HEK293 (cell line): ENCODE data around the gene PDE4D.

Source experiments
- FEZF1 ChIP-seq: fragments of 450-650 bp; formaldehyde crosslinking; IDR thresholded peaks from 2 replicates; pipeline ENCODE4 v1.5.1; 2016; ENCODE audit warnings: missing biosample characterization, missing genetic modification characterization
- KLF10 ChIP-seq: fragments of 450-650 bp; IDR thresholded peaks from 2 replicates; pipeline ENCODE4 v1.5.1; 2018; ENCODE audit warnings: missing biosample characterization, mild to moderate bottlenecking, missing genetic modification characterization
- KLF17 ChIP-seq: fragments of 450-650 bp; formaldehyde crosslinking; IDR thresholded peaks from 2 replicates; pipeline ENCODE4 v1.5.1; 2016; ENCODE audit warnings: missing biosample characterization, missing genetic modification characterization
- OSR2 ChIP-seq: fragments of 450-650 bp; formaldehyde crosslinking; IDR thresholded peaks from 2 replicates; pipeline ENCODE4 v1.5.1; 2016; ENCODE audit warnings: missing biosample characterization, missing genetic modification characterization
- PRDM1 ChIP-seq: fragments of 450-650 bp; formaldehyde crosslinking; IDR thresholded peaks from 2 replicates; pipeline ENCODE4; 2016; ENCODE audit warnings: missing biosample characterization, missing genetic modification characterization
- RBAK ChIP-seq: fragments of 450-650 bp; formaldehyde crosslinking; IDR thresholded peaks from 2 replicates; pipeline ENCODE4 v1.5.1; 2016; ENCODE audit warnings: missing biosample characterization, missing genetic modification characterization
- REPIN1 ChIP-seq: fragments of 450-650 bp; formaldehyde crosslinking; IDR thresholded peaks from 2 replicates; pipeline ENCODE4 v1.5.1; 2017; ENCODE audit warnings: missing biosample characterization, missing genetic modification characterization, low read depth
- WT1 ChIP-seq: fragments of 450-650 bp; formaldehyde crosslinking; IDR thresholded peaks from 2 replicates; pipeline ENCODE4 v1.5.1; 2016; ENCODE audit warnings: missing biosample characterization, missing genetic modification characterization
- ZEB2 ChIP-seq: fragments of 450-650 bp; formaldehyde crosslinking; IDR thresholded peaks from 2 replicates; pipeline ENCODE4 v1.5.1; 2016; ENCODE audit warnings: missing biosample characterization, missing genetic modification characterization
- ZFP41 ChIP-seq: fragments of 450-650 bp; formaldehyde crosslinking; IDR thresholded peaks from 2 replicates; pipeline ENCODE4 v1.5.1; 2016; ENCODE audit warnings: missing biosample characterization, missing genetic modification characterization, borderline replicate concordance
- ZFP69B ChIP-seq: fragments of 450-650 bp; formaldehyde crosslinking; IDR thresholded peaks from 2 replicates; pipeline ENCODE4 v1.5.1; 2016; ENCODE audit warnings: missing biosample characterization, missing genetic modification characterization
- ZNF114 ChIP-seq: fragments of 450-650 bp; formaldehyde crosslinking; IDR thresholded peaks from 2 replicates; pipeline ENCODE4 v1.5.0; 2017; ENCODE audit warnings: missing biosample characterization, missing genetic modification characterization
- ZNF132 ChIP-seq: fragments of 450-650 bp; formaldehyde crosslinking; IDR thresholded peaks from 2 replicates; pipeline ENCODE4 v1.5.1; 2017; ENCODE audit warnings: missing biosample characterization, missing genetic modification characterization, borderline replicate concordance
- ZNF138 ChIP-seq: fragments of 450-650 bp; formaldehyde crosslinking; IDR thresholded peaks from 2 replicates; pipeline ENCODE4 v1.5.1; 2016; ENCODE audit warnings: missing biosample characterization, missing genetic modification characterization, borderline replicate concordance
- ZNF174 ChIP-seq: fragments of 450-650 bp; formaldehyde crosslinking; IDR thresholded peaks from 2 replicates; pipeline ENCODE4 v1.5.0; 2017; ENCODE audit warnings: missing biosample characterization, mild to moderate bottlenecking, missing genetic modification characterization
- ZNF239 ChIP-seq: fragments of 450-650 bp; formaldehyde crosslinking; IDR thresholded peaks from 2 replicates; pipeline ENCODE4 v1.5.1; 2016; ENCODE audit warnings: missing biosample characterization, missing genetic modification characterization
- ZNF248 ChIP-seq: fragments of 450-650 bp; formaldehyde crosslinking; IDR thresholded peaks from 2 replicates; pipeline ENCODE4 v1.5.1; 2017; ENCODE audit warnings: missing biosample characterization, missing genetic modification characterization
- ZNF292 ChIP-seq: fragments of 450-650 bp; formaldehyde crosslinking; IDR thresholded peaks from 2 replicates; pipeline ENCODE4 v1.5.1; 2016; ENCODE audit warnings: low read depth, missing biosample characterization, missing genetic modification characterization, borderline replicate concordance
- ZNF391 ChIP-seq: fragments of 450-650 bp; formaldehyde crosslinking; IDR thresholded peaks from 2 replicates; pipeline ENCODE4 v1.5.1; 2016; ENCODE audit warnings: low read depth, missing biosample characterization, missing genetic modification characterization, borderline replicate concordance
- ZNF404 ChIP-seq: fragments of 450-650 bp; formaldehyde crosslinking; IDR thresholded peaks from 2 replicates; pipeline ENCODE4 v1.5.1; 2017; ENCODE audit warnings: missing biosample characterization, missing genetic modification characterization
- ZNF449 ChIP-seq: fragments of 450-650 bp; formaldehyde crosslinking; IDR thresholded peaks from 2 replicates; pipeline ENCODE4 v1.5.1; 2017; ENCODE audit warnings: missing biosample characterization, mild to moderate bottlenecking, missing genetic modification characterization, moderate library complexity
- ZNF555 ChIP-seq: fragments of 450-650 bp; formaldehyde crosslinking; conservative IDR thresholded peaks from 2 replicates; pipeline ENCODE4 v1.5.1; 2017; ENCODE audit warnings: missing biosample characterization, mild to moderate bottlenecking, missing genetic modification characterization, inconsistent platforms
- ZNF558 ChIP-seq: fragments of 450-650 bp; formaldehyde crosslinking; IDR thresholded peaks from 2 replicates; pipeline ENCODE4 v1.5.1; 2016; ENCODE audit warnings: missing biosample characterization, missing genetic modification characterization
- ZNF561 ChIP-seq: fragments of 450-650 bp; IDR thresholded peaks from 2 replicates; pipeline ENCODE4 v1.5.1; 2018; ENCODE audit warnings: missing biosample characterization, missing genetic modification characterization, borderline replicate concordance
- ZNF596 ChIP-seq: fragments of 450-650 bp; IDR thresholded peaks from 2 replicates; pipeline ENCODE4 v1.5.0; 2018; ENCODE audit warnings: missing biosample characterization, mild to moderate bottlenecking, missing genetic modification characterization, moderate library complexity
- ZNF658 ChIP-seq: fragments of 450-650 bp; formaldehyde crosslinking; IDR thresholded peaks from 2 replicates; pipeline ENCODE4; 2016; ENCODE audit warnings: missing biosample characterization, missing genetic modification characterization
- ZNF692 ChIP-seq: fragments of 450-650 bp; formaldehyde crosslinking; IDR thresholded peaks from 2 replicates; pipeline ENCODE4 v1.5.1; 2016; ENCODE audit warnings: missing biosample characterization, missing genetic modification characterization
- ZNF701 ChIP-seq: fragments of 450-650 bp; formaldehyde crosslinking; IDR thresholded peaks from 2 replicates; pipeline ENCODE4 v1.5.1; 2016; ENCODE audit warnings: missing biosample characterization, missing genetic modification characterization
- TF ChIP-seq, protein P1 (sequence below): fragments of 450-650 bp; formaldehyde crosslinking; IDR thresholded peaks from 2 replicates; pipeline ENCODE4 v1.5.1; 2016; ENCODE audit warnings: missing biosample characterization, missing genetic modification characterization, low read depth
- TF ChIP-seq, protein P2 (sequence below): fragments of 450-650 bp; formaldehyde crosslinking; IDR thresholded peaks from 2 replicates; pipeline ENCODE4 v1.5.1; 2016; ENCODE audit warnings: missing biosample characterization, missing genetic modification characterization
- TF ChIP-seq, protein P3 (sequence below): fragments of 450-650 bp; formaldehyde crosslinking; IDR thresholded peaks from 2 replicates; pipeline ENCODE4 v1.5.1; 2017; ENCODE audit warnings: missing biosample characterization, missing genetic modification characterization
- TF ChIP-seq, protein P4 (sequence below): sonication (generic); formaldehyde crosslinking; IDR thresholded peaks from 2 replicates; pipeline ENCODE4 v1.8.1; 2022; ENCODE audit warnings: mild to moderate bottlenecking, moderate library complexity, missing genetic modification reagents

PDE4D gene

GRCh38 chr5:59346982-59347381 lies 546.5 kb downstream of the PDE4D start (continued):
- TF ChIP-seq, protein P1, sequence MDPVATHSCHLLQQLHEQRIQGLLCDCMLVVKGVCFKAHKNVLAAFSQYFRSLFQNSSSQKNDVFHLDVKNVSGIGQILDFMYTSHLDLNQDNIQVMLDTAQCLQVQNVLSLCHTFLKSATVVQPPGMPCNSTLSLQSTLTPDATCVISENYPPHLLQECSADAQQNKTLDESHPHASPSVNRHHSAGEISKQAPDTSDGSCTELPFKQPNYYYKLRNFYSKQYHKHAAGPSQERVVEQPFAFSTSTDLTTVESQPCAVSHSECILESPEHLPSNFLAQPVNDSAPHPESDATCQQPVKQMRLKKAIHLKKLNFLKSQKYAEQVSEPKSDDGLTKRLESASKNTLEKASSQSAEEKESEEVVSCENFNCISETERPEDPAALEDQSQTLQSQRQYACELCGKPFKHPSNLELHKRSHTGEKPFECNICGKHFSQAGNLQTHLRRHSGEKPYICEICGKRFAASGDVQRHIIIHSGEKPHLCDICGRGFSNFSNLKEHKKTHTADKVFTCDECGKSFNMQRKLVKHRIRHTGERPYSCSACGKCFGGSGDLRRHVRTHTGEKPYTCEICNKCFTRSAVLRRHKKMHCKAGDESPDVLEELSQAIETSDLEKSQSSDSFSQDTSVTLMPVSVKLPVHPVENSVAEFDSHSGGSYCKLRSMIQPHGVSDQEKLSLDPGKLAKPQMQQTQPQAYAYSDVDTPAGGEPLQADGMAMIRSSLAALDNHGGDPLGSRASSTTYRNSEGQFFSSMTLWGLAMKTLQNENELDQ (tag by site-specific recombination) = no peak
- no peak for TF ChIP-seq ZNF239
- TF ChIP-seq ZNF391 (tag by site-specific recombination) = no peak
- no peak for TF ChIP-seq REPIN1 (tag by site-specific recombination)
- TF ChIP-seq ZEB2 (tag by site-specific recombination) = peak; percentile 73
- no peak for TF ChIP-seq KLF17 (tag by site-specific recombination)
- TF ChIP-seq KLF10 (tag by site-specific recombination) = peak; percentile 18; the same call in 1 of the 2 replicates
- TF ChIP-seq ZNF292 = no peak
- no peak for TF ChIP-seq ZNF701
- TF ChIP-seq ZNF174 (tag by site-specific recombination) = no peak
- no peak for TF ChIP-seq ZFP41 (tag by site-specific recombination)
- TF ChIP-seq, protein P2, sequence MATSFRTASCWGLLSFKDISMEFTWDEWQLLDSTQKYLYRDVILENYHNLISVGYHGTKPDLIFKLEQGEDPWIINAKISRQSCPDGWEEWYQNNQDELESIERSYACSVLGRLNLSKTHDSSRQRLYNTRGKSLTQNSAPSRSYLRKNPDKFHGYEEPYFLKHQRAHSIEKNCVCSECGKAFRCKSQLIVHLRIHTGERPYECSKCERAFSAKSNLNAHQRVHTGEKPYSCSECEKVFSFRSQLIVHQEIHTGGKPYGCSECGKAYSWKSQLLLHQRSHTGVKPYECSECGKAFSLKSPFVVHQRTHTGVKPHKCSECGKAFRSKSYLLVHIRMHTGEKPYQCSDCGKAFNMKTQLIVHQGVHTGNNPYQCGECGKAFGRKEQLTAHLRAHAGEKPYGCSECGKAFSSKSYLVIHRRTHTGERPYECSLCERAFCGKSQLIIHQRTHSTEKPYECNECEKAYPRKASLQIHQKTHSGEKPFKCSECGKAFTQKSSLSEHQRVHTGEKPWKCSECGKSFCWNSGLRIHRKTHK (tag by site-specific recombination) = no peak
- no peak for TF ChIP-seq ZNF692
- TF ChIP-seq, protein P3, sequence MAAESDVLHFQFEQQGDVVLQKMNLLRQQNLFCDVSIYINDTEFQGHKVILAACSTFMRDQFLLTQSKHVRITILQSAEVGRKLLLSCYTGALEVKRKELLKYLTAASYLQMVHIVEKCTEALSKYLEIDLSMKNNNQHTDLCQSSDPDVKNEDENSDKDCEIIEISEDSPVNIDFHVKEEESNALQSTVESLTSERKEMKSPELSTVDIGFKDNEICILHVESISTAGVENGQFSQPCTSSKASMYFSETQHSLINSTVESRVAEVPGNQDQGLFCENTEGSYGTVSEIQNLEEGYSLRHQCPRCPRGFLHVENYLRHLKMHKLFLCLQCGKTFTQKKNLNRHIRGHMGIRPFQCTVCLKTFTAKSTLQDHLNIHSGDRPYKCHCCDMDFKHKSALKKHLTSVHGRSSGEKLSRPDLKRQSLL = no peak
- no peak for TF ChIP-seq RBAK
- TF ChIP-seq ZNF561 (tag by site-specific recombination) = no peak
- TF ChIP-seq ZNF558 (tag by site-specific recombination) = no peak
- no peak for TF ChIP-seq ZNF132
- TF ChIP-seq ZNF555 (tag by site-specific recombination) = no peak
- TF ChIP-seq, protein P4, sequence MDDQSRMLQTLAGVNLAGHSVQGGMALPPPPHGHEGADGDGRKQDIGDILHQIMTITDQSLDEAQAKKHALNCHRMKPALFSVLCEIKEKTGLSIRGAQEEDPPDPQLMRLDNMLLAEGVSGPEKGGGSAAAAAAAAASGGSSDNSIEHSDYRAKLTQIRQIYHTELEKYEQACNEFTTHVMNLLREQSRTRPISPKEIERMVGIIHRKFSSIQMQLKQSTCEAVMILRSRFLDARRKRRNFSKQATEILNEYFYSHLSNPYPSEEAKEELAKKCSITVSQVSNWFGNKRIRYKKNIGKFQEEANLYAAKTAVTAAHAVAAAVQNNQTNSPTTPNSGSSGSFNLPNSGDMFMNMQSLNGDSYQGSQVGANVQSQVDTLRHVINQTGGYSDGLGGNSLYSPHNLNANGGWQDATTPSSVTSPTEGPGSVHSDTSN = no peak
- TF ChIP-seq ZNF449 (tag by site-specific recombination) = no peak
- no peak for TF ChIP-seq ZNF596 (tag by site-specific recombination)
- TF ChIP-seq ZNF114 = no peak
- no peak for TF ChIP-seq ZNF138 (tag by site-specific recombination)
- TF ChIP-seq FEZF1 (tag by site-specific recombination) = peak; percentile 78
- peak; percentile 63 for TF ChIP-seq OSR2 (tag by site-specific recombination)
- peak; percentile 74 for TF ChIP-seq WT1 (tag by site-specific recombination)
- TF ChIP-seq ZFP69B = no peak
- TF ChIP-seq ZNF248 (tag by site-specific recombination) = no peak
- TF ChIP-seq PRDM1 (tag by site-specific recombination) = peak; percentile 28; the same call in 1 of the 2 replicates
- TF ChIP-seq ZNF404 (tag by site-specific recombination) = no peak
- TF ChIP-seq ZNF658 (tag by site-specific recombination) = no peak
